ENCODE measurements around the gene C1orf116. TPM values are rescaled to one million over a fixed set of nuclear protein-coding genes. Genes with fewer than 3 reads are reported as not detected.

The C1orf116 gene
- total RNA-seq, 1 experiment from 2014 or later = 8.7 TPM

- DNase-seq = no peak
- Mint-ChIP-seq H3K36me3 (ENCODE audit: insufficient read depth, unreplicated experiment) (no peaks in the 10 kb centered on the region), H3K4me3 (ENCODE audit: unreplicated experiment) (no peak overlapping the region), H3K27ac (ENCODE audit: unreplicated experiment) (no peak overlapping the region), H3K4me1 (ENCODE audit: low read depth, unreplicated experiment) (peaks cover 7% of the 10 kb centered on the region), H3K9me3 (ENCODE audit: unreplicated experiment) (no peaks in the 10 kb centered on the region), H3K27me3 (ENCODE audit: insufficient read depth, unreplicated experiment) (no peaks in the 10 kb centered on the region)
- TF ChIP-seq, protein P1, sequence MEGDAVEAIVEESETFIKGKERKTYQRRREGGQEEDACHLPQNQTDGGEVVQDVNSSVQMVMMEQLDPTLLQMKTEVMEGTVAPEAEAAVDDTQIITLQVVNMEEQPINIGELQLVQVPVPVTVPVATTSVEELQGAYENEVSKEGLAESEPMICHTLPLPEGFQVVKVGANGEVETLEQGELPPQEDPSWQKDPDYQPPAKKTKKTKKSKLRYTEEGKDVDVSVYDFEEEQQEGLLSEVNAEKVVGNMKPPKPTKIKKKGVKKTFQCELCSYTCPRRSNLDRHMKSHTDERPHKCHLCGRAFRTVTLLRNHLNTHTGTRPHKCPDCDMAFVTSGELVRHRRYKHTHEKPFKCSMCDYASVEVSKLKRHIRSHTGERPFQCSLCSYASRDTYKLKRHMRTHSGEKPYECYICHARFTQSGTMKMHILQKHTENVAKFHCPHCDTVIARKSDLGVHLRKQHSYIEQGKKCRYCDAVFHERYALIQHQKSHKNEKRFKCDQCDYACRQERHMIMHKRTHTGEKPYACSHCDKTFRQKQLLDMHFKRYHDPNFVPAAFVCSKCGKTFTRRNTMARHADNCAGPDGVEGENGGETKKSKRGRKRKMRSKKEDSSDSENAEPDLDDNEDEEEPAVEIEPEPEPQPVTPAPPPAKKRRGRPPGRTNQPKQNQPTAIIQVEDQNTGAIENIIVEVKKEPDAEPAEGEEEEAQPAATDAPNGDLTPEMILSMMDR (IDR thresholded peaks at IDR 0.05; ENCODE audit: insufficient read depth in 1 of 2, low read depth in 1 of 2, low read length in 1 of 2, severe bottlenecking in 1 of 2, unreplicated experiment in 1 of 2) = no peak
- intact Hi-C loops (cut with micrococcal nuclease; ENCODE audit: unreplicated experiment) = no loop called here
- peaks cover 16% of the 10 kb centered on the region for H3K4me1 ChIP-seq
- H3K27me3 ChIP-seq (replicated peaks; ENCODE audit: control insufficient read depth, insufficient read depth, low read length) = no peaks in the 10 kb centered on the region
- H3K36me3 ChIP-seq (ENCODE audit: control insufficient read depth, insufficient read depth, low read length) = no peaks in the 10 kb centered on the region
- H3K9me3 ChIP-seq = no peaks in the 10 kb centered on the region
- POLR2A ChIA-PET = no interaction called here
- BruUV-seq (replicated peaks) = no TSS peak
- CTCF ChIA-PET = no interaction called here
- H3K4me3 ChIP-seq (ENCODE audit: low read depth, low read length) = no peak overlapping the region
These were observed 19.1 kb downstream of the C1orf116 start for GRCh38 chr1:207013321-207014085.

DNA sequence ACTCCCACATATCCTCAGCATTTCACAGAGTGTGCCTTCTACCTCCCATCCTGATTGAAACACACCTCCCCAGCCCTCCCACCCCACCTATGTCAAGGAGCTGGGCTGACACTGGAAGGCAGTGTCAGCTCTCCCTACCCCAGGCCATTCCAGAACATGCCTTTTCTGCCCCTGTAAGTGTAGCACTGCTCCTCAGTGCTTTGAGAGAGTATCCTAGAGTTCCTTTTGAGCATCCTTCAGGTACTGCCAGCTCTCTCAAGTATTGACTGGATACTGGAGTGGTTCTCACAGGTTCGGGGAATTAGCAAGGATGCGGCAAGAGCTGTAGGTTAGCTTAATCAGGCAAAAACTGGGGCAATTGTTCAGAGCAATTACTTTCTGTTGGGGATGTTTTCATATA, 21.8 kb downstream of the C1orf116 start:
- no TSS peak for BruUV-seq (replicated peaks)
- Histone ChIP-seq H3K36me3 (ENCODE audit: control insufficient read depth, insufficient read depth, low read length) (no peaks in the 10 kb centered on the region), H3K27me3 (replicated peaks; ENCODE audit: control insufficient read depth, insufficient read depth, low read length) (no peaks in the 10 kb centered on the region), H3K9me3 (peaks cover 7% of the 10 kb centered on the region; the same call in 1 of the 2 replicates), H3K4me1 (peaks cover 44% of the 10 kb centered on the region), H3K4me3 (ENCODE audit: low read depth, low read length) (no peak overlapping the region)
- H3K36me3 Mint-ChIP-seq (ENCODE audit: insufficient read depth, unreplicated experiment) = peaks cover 5% of the 10 kb centered on the region
- intact Hi-C loops (cut with micrococcal nuclease; ENCODE audit: unreplicated experiment) = no loop called here
- H3K4me3 Mint-ChIP-seq (ENCODE audit: unreplicated experiment) = no peak overlapping the region
- peaks cover 9% of the 10 kb centered on the region for H3K9me3 Mint-ChIP-seq (ENCODE audit: unreplicated experiment)
- ChIA-PET POLR2A (interaction anchor here (1.3 kb wide), 2 partner anchors 9 to 42 kb away, joined by 3 read pairs; partner anchors contain the start of gene PFKFB2), CTCF (interaction anchor here (0.9 kb wide), 1 partner anchor 32 kb away, joined by 3 read pairs; no protein-coding TSS in a partner anchor)
- no peaks in the 10 kb centered on the region for H3K27me3 Mint-ChIP-seq (ENCODE audit: insufficient read depth, unreplicated experiment)
- no peak for DNase-seq
- no peak overlapping the region for H3K27ac Mint-ChIP-seq (ENCODE audit: unreplicated experiment)
- TF ChIP-seq, protein P1 (IDR thresholded peaks at IDR 0.05; ENCODE audit: insufficient read depth in 1 of 2, low read depth in 1 of 2, low read length in 1 of 2, severe bottlenecking in 1 of 2, unreplicated experiment in 1 of 2) = no peak
- H3K4me1 Mint-ChIP-seq (ENCODE audit: low read depth, unreplicated experiment) = peaks cover 26% of the 10 kb centered on the region

DNA sequence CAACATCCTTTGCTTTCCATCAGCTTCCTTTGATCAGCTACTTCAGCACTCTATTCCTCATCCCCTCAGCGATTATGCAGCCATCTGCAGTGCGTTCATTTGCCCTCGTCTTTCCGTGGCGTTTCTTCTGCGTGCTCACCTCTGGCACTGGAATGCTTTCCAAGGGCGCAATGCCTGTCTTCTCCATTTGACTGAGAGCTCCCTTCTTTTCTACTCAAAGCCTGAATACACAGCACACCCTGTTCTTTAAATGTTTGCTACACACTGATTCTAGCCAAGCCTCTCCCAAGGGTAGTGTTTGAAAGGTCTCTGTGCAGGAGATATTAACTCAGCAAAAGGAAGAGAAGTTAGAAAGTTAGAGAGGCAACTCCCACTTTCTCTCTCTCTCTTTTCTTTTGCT, 22.6 kb downstream of the C1orf116 start:
- Histone ChIP-seq H3K27me3 (replicated peaks; ENCODE audit: control insufficient read depth, insufficient read depth, low read length) (no peaks in the 10 kb centered on the region), H3K4me1 (peaks cover 52% of the 10 kb centered on the region), H3K4me3 (ENCODE audit: low read depth, low read length) (no peak overlapping the region), H3K9me3 (peaks cover 7% of the 10 kb centered on the region; the same call in 1 of the 2 replicates), H3K36me3 (ENCODE audit: control insufficient read depth, insufficient read depth, low read length) (no peaks in the 10 kb centered on the region)
- Mint-ChIP-seq H3K36me3 (ENCODE audit: insufficient read depth, unreplicated experiment) (peaks cover 5% of the 10 kb centered on the region), H3K27me3 (ENCODE audit: insufficient read depth, unreplicated experiment) (no peaks in the 10 kb centered on the region), H3K9me3 (ENCODE audit: unreplicated experiment) (peaks cover 9% of the 10 kb centered on the region), H3K4me1 (ENCODE audit: low read depth, unreplicated experiment) (peaks cover 33% of the 10 kb centered on the region), H3K27ac (ENCODE audit: unreplicated experiment) (peak overlapping the region; percentile 36), H3K4me3 (ENCODE audit: unreplicated experiment) (no peak overlapping the region)
- POLR2A ChIA-PET = interaction anchor here (0.7 kb wide), 1 partner anchor 23 kb away, joined by 3 read pairs; no protein-coding TSS in a partner anchor
- CTCF ChIA-PET = no interaction called here
- TF ChIP-seq, protein P1 (IDR thresholded peaks at IDR 0.05; ENCODE audit: insufficient read depth in 1 of 2, low read depth in 1 of 2, low read length in 1 of 2, severe bottlenecking in 1 of 2, unreplicated experiment in 1 of 2) = no peak
- no TSS peak for BruUV-seq (replicated peaks)
- intact Hi-C loops (cut with micrococcal nuclease; ENCODE audit: unreplicated experiment) = no loop called here
- DNase-seq = no peak
